Lung microvascular endothelial cell (primary cell): ENCODE results near the gene PRICKLE3. TPM values are rescaled to one million over a fixed set of nuclear protein-coding genes. Genes with fewer than 3 reads are reported as not detected.

Experiments
- total RNA-seq: library from RNA; depleted of rRNA; stranded (reverse); fragments of >200 nt; gene quantifications from 2 replicates; pipeline ENCODE4 v1.2.1, GENCODE V29; 2014

The PRICKLE3 gene
- total RNA-seq, 1 donor from 2014 or later = 3.4 TPM

Other genes with a start within 250 kb of the PRICKLE3 start
- 19.4 and 23.8 TPM in 2 replicates for gene OTUD5, start 228.8 kb downstream of the PRICKLE3 start, total RNA-seq
- 0.20 and 0.22 TPM in 2 replicates for gene KCND1, start 214.5 kb downstream of the PRICKLE3 start, total RNA-seq
- 12.4 and 19.6 TPM in 2 replicates for gene GRIPAP1, start 184.1 kb downstream of the PRICKLE3 start, total RNA-seq
- gene TFE3, start 143.0 kb downstream of the PRICKLE3 start, total RNA-seq = 8.3 TPM in 2 replicates
- gene CCDC120, start 127.4 kb downstream of the PRICKLE3 start, total RNA-seq = 0.44 and 0.79 TPM in 2 replicates
- gene PRAF2, start 112.4 kb downstream of the PRICKLE3 start, total RNA-seq = 3.5 and 4.2 TPM in 2 replicates
- gene WDR45, start 106.5 kb downstream of the PRICKLE3 start, total RNA-seq = 14.6 and 15.9 TPM in 2 replicates
- 16.3 and 16.6 TPM in 2 replicates for gene GPKOW, start 62.6 kb downstream of the PRICKLE3 start, total RNA-seq
- 0.60 and 0.65 TPM in 2 replicates for gene MAGIX, start 23.6 kb downstream of the PRICKLE3 start, total RNA-seq
- 6.7 and 12.6 TPM in 2 replicates for gene PLP2, start 14.5 kb downstream of the PRICKLE3 start, total RNA-seq
- gene SYP, start 13.8 kb upstream of the PRICKLE3 start, total RNA-seq = under 0.01 TPM in 2 replicates
- under 0.01 TPM in 1 of 2 replicates, not detected in the other for gene CACNA1F, start 47.0 kb upstream of the PRICKLE3 start, total RNA-seq
- gene CCDC22, start 49.1 kb upstream of the PRICKLE3 start, total RNA-seq = 6.8 and 7.3 TPM in 2 replicates
- gene FOXP3, start 78.3 kb upstream of the PRICKLE3 start, total RNA-seq = not detected in 2 replicates
- 1.3 and 4.6 TPM in 2 replicates for gene PPP1R3F, start 83.4 kb upstream of the PRICKLE3 start, total RNA-seq
- not detected in 2 replicates for gene GAGE10, start 117.3 kb upstream of the PRICKLE3 start, total RNA-seq
- not detected in 2 replicates for gene GAGE12J, start 135.7 kb upstream of the PRICKLE3 start, total RNA-seq
- gene GAGE13, start 145.2 kb upstream of the PRICKLE3 start, total RNA-seq = not detected in 2 replicates